HL-60/S4 treated with phorbol 12-myristate 13-acetate at 8.2 ng/mL for 4 days and 3 days (cell line): Measurements from ENCODE around the gene MAGI2.

Experiments used
- in situ Hi-C: fragments of 300-500 bp; cut with MboI; formaldehyde crosslinking; loops from 2 replicates; pipeline ENCODE4 v1.15.0; 2022; ENCODE audit warnings: low sequenced_read_pairs

The MAGI2 gene

GRCh38 chr7:78760620-78761355 is 692.7 kb downstream of the MAGI2 start:
- in situ Hi-C loops: no loop called here

- in situ Hi-C loops: no loop called here
Observed at GRCh38 chr7:78752554-78752953, 700.9 kb downstream of the MAGI2 start.

- in situ Hi-C loops: no loop called here
Observed at GRCh38 chr7:78751253-78751652, 702.2 kb downstream of the MAGI2 start.

GRCh38 chr7:78749052-78749746 is 704.3 kb downstream of the MAGI2 start:
- in situ Hi-C loops: no loop called here

GRCh38 chr7:78747592-78747991 is 705.9 kb downstream of the MAGI2 start:
- in situ Hi-C loops: no loop called here

- in situ Hi-C loops: no loop called here
Observed at GRCh38 chr7:78746301-78746700, 707.2 kb downstream of the MAGI2 start.

- in situ Hi-C loops: no loop called here
Observed at GRCh38 chr7:78742694-78743093, 710.8 kb downstream of the MAGI2 start.

GRCh38 chr7:78736548-78736947 is 716.9 kb downstream of the MAGI2 start:
- in situ Hi-C loops: no loop called here

GRCh38 chr7:78734626-78735025 is 718.8 kb downstream of the MAGI2 start:
- in situ Hi-C loops: no loop called here

GRCh38 chr7:78720066-78720465 is 733.4 kb downstream of the MAGI2 start:
- in situ Hi-C loops: no loop called here

- in situ Hi-C loops: no loop called here
Observed at GRCh38 chr7:78718212-78718611, 735.3 kb downstream of the MAGI2 start.

GRCh38 chr7:78716876-78717275 is 736.6 kb downstream of the MAGI2 start:
- in situ Hi-C loops: no loop called here

GRCh38 chr7:78714356-78714755 is 739.1 kb downstream of the MAGI2 start:
- in situ Hi-C loops: no loop called here

- in situ Hi-C loops: no loop called here
Observed at GRCh38 chr7:78712111-78712510, 741.4 kb downstream of the MAGI2 start.

GRCh38 chr7:78709658-78710057 is 743.8 kb downstream of the MAGI2 start:
- in situ Hi-C loops: no loop called here

- in situ Hi-C loops: no loop called here
Observed at GRCh38 chr7:78704504-78704903, 749.0 kb downstream of the MAGI2 start.

- in situ Hi-C loops: no loop called here
Observed at GRCh38 chr7:78703391-78703790, 750.1 kb downstream of the MAGI2 start.

- in situ Hi-C loops: no loop called here
Observed at GRCh38 chr7:78702770-78703169, 750.7 kb downstream of the MAGI2 start.

- in situ Hi-C loops: no loop called here
Observed at GRCh38 chr7:78695826-78696225, 757.6 kb downstream of the MAGI2 start.

GRCh38 chr7:78691584-78691983 is 761.9 kb downstream of the MAGI2 start:
- in situ Hi-C loops: no loop called here

- in situ Hi-C loops: no loop called here
Observed at GRCh38 chr7:78690174-78690573, 763.3 kb downstream of the MAGI2 start.

GRCh38 chr7:78688376-78688775 is 765.1 kb downstream of the MAGI2 start:
- in situ Hi-C loops: no loop called here
